HG02970 (cell line): ENCODE results near the gene GLRA1.

Source experiments
- ATAC-seq: cut with Tn5 transposase; IDR thresholded peaks from one replicate; pipeline ENCODE4 v1.9.1; 2021; ENCODE audit warnings: mild to moderate bottlenecking, moderate library complexity, moderate number of reproducible peaks; ENCODE audit not compliant: unreplicated experiment, low FRiP score

GLRA1 gene

DNA sequence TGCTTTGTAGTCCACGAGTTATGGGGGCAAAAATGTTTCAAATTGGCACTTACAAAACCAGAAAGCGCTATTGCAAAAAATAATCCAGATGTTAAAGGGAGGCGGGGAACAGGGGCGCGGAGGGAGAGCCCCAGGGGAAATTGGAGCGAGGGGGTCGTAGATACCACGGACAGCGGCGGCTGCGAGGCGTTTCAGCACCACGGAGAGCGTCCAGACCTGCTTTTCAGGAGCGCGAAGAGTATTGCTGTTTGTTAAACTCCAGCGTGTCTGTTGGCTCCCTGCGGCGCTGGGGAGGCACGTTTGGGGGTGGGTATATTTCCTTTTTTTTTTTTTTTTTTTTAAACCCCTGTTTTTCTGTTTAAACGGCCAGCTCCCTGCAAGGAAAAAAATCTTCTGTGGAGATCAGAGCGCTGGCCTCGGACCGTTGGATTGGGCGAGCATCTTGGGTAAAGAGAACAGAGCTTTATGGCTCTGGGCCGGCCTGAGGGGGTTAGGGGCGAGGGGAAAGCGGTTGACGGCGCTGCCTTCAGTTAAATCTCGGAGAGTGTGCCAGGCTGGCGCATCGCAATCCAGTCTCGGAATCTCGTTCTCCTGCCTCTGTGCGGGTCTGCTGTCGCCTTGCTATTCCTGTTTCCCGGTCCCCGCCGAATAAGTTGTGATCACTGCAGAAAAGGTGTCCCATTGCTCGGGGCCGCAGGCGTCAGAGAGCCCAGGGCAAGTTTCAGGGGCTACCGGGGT lies at the start of gene GLRA1:
Gene GLRA1 (minus strand): TSS at position 288 of the 738 bp plus-strand sequence. CDS start 302 bp downstream, outside the sequence.
- no peak for ATAC-seq

DNA sequence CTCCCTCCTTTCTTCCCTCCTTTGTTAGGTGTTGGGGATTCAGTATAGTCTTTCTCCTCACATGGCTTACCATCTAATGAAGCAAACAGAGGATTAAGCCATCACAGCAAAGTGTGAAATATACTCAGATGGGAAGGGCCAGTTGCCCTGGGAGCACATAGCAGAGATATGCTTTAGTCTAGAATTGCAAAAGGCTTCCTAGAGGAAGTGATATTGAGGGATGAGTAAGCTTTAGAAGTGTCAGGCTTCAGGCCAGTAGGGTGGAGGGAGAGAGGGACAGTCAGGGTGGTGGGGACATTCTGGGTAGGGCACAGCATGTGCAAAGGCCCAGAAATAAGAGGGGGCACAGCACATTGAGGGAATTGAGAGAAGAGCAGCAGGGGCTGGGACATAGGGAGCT lies 46.2 kb upstream of the GLRA1 start:
- ATAC-seq: no peak

DNA sequence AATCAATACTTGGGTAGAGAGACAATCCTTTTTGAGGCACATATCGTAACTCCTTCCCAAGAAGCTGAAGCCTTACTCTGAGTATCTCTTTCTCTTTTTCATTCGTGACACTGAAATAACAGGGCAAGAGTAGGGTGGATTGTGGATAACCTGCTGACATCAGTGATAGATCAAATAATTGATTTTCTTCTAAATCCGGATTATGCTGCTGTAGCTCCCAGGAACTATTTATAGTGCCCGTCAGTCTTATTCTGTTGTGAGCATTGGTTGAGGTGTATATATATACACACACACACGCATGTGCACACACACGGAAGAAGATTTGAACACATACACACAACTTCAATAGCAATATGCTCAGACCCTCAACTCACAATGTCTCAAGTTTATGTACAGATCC lies 43.2 kb upstream of the GLRA1 start:
- no peak for ATAC-seq

DNA sequence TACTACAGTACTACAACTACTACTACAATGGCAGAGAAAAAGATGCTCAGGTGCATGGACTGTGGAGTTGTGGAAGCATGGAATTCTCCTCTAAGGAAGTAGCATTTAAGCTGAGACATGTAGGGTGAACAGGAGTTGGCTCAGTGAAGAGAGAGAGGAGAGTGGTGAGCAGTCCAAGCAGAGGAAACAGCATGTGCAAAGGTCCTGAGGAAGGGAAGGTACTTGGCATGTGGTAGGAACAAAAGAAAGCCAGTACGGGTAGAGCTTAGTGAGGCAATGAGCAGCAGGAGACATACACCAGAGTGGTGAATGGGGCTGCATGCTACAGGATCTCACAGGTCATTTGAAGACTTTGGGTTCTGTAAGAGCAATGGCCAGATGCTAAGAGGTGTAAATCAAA lies 41.4 kb upstream of the GLRA1 start:
- no peak for ATAC-seq

DNA sequence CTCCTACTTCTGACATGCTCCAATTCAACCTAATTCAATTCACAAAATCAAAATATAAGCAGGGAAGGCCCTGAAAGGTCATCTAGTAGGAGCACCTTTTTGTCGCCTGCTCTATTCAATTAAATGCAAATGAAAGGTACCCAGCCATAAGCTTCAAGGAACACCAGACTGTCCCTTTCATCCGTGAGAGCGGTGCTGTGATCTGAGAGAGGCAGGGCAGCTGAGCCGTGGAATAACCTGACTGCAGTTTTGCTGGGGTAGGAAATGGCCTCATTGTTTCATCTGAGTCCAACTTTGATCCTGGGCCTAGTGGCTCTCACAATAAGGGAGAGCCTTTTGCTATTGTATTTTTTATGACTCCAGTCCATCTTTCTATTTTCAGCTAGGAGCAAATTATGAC lies 39.8 kb upstream of the GLRA1 start:
- ATAC-seq: no peak

DNA sequence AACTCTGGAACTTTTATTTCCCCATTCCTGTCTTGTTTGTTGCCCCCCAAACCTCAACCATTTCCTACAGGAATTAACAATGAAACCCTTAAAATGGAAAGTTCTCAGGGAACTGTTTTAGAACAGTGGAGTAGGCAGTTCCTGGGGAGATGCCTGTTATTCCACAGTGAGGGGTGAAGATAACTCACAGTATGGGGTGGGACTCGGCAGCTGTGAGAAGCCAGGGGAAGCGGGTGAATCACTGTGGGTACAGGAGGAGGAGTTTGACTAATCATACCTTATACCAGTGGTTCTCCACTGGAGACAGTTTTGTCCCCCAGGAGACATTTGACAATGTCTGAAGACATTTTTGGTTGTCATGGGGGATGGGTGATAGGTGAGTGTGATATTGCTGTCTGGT lies 36.9 kb upstream of the GLRA1 start:
- ATAC-seq: no peak

DNA sequence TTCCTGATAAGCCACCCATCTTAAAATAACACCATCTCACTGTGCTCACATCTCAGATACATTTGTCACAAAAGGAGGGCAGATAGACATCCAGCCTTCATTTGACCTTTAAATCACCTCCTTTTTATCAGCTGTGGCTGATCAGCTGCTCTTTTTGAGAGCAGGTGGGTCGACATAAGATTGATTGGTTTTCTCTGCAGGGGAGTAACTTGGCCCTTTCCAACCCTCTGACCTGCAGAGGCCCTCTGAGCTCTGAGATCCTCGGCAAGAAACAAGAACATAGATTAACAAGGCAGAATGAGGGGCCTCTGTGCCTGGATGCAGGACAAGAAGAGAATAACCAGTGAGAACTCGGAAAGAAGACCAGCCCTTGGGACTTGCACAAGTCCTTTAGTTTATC lies 33.5 kb upstream of the GLRA1 start:
- no peak for ATAC-seq

DNA sequence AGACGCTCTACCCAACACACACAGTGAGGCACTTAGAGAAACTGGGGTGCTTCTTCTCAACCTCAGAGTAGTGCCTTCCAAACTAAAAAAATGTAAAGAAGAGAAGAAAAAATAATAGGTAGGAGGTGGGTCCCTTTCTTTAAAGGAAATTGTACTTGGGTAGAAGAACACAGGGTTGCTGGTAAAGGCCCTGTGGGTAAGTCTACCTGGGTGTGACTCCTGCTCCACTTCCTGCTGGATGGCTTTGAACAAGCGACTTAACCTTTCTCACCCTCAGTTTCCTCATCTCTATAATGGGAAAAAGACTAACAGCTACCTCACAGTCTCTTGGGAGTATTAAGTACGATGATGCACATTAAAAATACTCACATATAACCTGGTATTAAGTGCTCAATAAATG lies 32.1 kb upstream of the GLRA1 start:
- ATAC-seq: no peak

DNA sequence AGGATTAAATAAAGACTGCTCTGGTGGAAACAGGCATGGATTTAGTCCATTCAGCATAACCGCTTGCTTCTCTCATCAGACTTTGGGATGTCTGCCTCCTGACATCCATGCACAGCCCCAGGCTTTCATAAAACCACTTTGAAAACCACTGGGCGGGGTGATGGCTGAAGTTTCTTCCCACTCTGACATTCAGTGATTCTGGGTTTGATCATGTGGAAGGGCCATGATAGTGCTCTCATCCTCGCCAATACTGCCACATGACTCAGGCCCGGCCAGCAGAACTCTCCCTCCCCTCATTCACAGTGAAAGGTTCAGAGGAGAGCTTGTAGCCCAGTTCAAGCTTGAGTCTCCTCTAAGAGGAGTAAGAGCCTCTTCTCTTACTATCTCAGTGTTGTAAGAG lies 29.6 kb upstream of the GLRA1 start:
- ATAC-seq: no peak

DNA sequence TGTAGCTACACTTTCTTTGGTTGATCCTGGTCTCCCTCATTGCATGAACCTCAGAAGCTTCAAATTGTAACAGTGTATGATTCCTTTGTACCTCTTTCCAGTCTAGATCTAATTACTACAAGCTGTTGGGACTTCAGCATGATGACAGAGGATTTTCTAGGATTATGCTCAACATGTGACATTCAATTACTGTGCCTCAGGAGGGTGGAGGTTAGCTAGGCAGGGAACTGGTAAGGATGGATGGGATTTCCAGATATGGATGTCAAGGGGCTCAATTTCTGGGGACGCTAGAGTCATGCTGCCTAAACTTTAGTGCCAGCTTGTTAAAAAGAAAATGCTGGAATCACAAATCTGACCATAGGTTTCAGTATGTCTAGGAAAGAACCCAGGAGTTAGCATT lies 29.2 kb upstream of the GLRA1 start:
- no peak for ATAC-seq

DNA sequence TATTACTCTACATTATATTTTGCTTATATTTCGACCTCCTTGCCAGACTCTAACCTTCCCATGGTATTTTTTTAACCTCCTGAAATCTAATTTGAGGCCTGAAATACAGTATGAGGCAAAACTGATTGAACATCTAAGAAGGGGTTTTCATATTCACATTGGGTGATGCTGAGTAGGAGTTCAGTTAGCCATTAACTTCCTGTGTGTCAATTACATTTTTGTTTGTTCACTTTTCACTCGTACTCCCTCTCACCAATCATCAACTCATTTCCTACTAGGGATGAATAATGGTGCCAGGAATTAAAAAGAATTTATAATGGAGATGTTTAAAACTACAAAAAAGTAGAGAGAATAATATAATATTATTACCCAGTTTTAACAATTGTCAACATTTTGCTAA lies 27.6 kb upstream of the GLRA1 start:
- no peak for ATAC-seq

DNA sequence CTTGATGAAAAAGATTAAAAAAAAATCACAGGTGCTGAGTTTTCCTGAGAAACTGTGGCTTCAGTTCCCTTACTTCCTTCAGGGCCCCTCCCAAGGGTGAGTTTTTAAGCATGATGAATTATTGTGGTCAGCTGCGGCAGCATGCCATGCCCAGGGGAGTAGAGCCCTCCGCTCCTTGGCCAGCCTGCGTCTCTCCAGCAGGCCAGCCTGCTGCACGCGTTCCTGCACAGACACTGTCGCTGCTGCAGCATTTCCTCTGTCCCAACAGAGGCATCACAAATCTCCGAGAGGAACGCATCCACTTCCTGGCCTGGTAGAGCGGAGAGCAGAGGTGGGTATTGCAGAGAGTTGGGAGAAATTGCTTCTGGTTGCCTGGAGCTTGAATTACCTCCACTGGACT lies 26.1 kb upstream of the GLRA1 start:
- no peak for ATAC-seq

DNA sequence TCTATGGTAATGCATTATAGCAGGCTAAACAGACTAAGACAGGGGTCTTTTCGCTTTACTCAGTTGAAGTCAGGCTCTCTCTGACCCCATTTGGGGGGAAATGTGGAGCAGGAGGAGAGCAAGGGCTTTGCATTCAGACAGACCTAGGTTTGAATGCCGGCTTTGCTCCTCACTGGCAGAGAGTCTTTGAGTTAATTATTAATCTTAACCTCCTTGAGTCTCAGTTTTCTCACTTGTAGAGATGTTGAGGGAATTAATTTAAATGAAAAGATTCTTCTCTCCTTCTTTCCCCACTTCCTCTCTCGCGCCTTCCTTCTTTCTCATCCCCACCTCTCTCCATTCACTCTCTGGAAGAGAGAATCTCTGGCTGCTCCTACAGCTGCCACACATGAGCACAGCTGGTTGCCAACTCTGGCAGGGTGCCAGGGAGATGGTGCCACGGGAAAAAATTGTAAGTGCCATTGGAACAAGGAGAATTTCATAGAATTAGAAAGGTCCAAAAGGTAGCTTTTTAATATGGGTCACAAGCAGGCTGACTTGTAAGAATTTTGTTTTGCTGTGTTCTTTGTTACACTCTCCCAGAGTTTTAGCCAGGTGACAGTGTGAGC lies 25.2 kb upstream of the GLRA1 start:
- ATAC-seq: no peak

DNA sequence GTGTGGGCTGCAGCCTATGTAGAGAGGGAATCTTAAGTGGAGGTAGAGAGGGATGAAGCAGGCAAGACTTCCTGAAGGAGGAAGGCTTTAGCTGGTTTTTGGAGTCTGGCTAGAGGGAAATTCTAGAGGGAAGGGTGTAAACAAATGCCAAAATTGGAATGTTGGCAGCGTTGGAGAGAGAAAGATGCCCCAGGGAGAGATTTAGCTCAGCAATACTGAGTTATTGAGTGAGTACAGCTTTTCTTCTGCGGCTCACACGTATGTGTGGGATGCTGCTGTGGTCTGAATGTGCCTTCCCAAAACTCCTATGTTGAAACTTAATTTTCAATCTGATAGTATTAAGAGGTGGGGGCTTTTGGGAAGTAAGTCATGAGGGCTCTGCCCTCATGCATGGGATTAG lies 24.5 kb upstream of the GLRA1 start:
- ATAC-seq: no peak

DNA sequence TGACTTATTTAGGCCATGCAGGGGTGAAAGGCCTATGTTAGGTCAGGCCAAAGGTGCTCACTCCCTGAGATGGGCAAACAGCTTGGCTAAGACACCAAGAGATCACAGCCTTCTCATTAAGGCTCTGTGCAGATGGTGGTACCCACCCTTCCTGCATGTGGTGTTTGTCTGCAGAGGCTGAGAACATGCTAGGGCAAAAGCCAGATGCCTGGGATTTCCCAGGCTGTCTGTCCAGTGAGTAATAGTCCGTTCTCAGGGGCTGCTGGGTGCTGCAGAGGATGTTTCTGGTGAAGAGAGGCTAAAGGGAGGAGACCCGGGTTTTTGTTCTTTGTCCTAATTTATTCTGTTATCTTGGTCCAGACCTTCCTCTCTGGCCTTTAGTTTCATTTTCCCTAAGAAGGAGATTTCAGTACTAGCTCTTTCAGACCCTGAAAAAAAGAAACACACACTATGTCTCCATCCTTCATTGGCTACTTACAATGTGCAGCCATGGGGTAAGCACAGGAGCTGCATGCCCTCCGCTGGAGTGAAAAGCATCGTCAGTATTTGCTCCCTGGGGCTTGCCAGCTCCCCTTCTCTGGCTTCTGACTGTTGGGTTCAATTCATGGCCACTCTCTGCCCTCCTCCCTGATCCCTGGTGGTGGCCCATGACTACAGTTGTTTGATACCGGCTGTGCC lies 23.4 kb upstream of the GLRA1 start:
- no peak for ATAC-seq

DNA sequence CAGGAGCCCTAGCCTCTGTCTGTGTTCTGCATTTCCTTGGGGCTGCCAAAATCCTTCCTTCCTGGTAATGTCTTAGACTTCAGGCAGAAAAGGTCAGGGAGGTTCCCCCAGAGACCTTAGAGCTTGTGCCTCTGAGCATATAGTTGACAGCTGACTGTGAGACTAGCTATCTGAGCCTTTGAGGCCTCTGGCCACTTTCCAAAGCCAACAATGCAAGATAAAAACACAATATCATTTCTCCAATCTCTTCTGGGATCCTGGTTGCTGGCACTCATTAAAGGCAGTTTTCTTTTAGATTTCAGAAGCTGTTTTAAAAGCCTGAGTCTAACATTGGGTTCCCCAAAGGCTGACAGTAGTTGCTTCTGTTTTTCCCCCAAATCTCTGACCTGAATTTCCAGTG lies 13.2 kb upstream of the GLRA1 start:
- ATAC-seq: no peak

DNA sequence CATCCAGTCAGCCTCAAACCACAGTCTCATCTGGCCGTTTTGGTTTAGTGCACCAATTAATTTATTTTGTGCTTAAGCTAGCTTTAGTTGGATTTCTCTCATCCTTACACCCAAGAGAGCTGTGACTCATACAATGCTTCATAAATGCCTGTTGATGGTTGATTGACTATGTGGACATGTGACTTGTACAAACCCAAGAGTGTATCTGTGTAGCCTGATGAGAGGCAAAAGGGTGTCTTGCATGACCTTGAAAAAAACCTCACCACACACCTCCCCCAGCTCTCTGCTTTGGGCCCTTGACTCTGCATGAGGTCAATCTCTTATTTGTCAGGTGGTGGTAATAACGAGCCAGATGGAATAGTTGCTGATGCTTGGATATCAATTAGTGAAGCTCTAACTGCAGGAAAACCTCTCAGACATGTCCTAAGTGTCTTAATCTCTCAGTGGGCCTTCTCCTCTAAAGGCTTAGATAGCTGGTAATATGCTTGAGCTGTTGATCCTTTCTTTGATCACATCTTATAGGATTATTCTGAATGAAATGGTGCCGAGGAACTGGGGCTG lies 10.6 kb upstream of the GLRA1 start:
- no peak for ATAC-seq

DNA sequence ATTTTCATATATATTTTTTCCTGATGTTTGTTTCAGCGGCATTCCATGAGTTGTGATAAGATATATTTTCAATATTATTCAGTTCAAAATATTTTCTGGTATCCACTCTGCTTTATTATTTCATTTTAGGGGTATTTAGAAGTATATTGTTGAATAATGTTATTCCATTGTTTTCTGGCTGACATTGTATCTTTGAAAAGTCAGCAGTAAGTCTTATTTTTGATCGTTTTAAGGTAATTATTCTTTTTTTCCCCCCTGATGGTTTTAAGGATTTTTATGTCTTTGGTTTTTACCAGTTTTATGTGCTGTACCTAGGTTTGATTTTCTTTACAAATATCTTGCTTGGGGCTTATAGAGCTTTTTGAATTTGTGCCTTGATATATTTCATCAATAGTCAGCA lies 6.6 kb upstream of the GLRA1 start:
- ATAC-seq: no peak

DNA sequence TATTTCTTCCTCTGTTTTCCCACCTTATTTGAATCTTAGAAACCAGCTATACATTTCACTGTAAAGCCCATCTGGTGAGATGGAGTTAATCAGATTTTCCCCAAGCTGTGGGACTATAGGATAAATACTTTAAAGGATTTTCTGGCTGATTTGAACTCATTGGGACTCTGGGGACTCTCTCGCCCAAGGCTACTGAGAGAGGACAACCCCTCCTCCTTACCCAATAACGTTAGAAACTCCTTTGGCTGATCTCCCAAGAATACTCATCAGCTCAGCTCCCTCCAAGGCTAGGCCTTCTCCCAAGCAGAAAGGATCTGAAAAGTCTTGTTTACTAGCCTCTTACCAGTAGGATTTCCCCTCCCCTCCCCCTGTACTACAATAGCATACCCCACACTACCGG lies 1.5 kb upstream of the GLRA1 start:
- ATAC-seq: no peak

DNA sequence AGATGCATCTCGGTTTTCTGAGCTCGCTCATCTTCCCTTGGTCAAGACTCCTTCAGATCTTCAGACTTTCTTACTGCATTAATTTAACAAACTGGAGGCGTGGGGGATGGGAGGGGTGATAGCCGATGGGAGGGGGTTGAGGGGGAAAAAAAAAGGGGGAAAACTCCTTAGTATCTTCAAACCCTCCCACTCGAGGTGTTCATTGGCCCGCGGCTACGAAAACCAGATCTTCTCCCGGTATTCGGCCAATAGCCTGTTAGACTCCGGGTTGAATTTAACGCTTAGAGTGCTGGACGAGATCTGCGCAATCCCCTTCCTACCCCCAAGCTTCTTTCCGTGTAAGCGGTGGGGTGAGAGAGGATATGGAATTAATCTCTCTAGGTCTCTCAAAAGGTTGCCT lies 689 bp upstream of the GLRA1 start:
- no peak for ATAC-seq

DNA sequence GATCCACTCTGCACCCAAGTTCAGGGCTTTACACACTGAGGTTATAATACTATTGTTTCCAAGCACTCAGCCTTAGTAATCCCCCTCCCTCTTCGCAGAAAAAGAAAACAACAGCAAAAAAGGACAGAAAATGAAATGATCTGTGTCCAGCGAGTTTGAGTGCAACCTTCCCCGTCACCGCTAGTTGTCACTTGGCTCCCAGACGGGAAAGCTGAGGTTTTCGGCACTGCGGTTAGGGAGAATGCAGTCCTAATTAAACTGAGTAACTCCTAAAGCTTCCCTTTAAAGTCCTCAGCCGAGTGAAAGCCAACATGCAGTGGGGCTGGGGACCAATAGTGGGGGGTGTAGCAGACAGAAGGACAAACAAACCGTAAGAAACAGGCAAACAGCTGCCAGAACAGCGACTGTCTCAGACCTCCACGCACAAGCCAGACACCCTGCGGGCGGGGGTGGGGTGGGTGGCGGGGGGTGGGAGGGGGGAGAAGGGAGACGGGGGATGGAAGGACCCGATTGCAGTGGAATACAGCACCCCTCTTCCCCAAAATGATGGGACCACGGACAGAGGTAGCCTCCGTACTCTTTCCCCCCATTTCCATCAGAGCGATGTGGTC lies 680 bp downstream of the GLRA1 start:
- ATAC-seq: no peak
